ENCODE data around the gene C4orf54.

GRCh38 chr4:99648321-99648720 lies 9.3 kb downstream of the C4orf54 start:
- TF ChIP-seq CTCF (IDR thresholded peaks at IDR 0.05; ENCODE audit: low read length) (no peak), EZH2phosphoT487 (IDR thresholded peaks at IDR 0.05; ENCODE audit: low read length) (no peak), EZH2 (optimal IDR thresholded peaks at IDR 0.05; ENCODE audit: low read depth, low read length) (no peak)

Measured in MM.1S (cell line).